ENCODE results near the gene PROB1.

PROB1 gene

GRCh38 chr5:139418793-139419192 is 23.9 kb upstream of the PROB1 start:
- no peak overlapping the region for H3K27ac ChIP-seq
- TF ChIP-seq CTCF (conservative IDR thresholded peaks at IDR 0.05): no peak

GRCh38 chr5:139417214-139417613 is 22.3 kb upstream of the PROB1 start:
- no peak overlapping the region for H3K27ac ChIP-seq
- no peak for TF ChIP-seq CTCF (conservative IDR thresholded peaks at IDR 0.05)

- no peak overlapping the region for H3K27ac ChIP-seq
- no peak for TF ChIP-seq CTCF (conservative IDR thresholded peaks at IDR 0.05)
Observed at GRCh38 chr5:139416651-139417050, 21.7 kb upstream of the PROB1 start.

GRCh38 chr5:139415869-139416268 is 21.0 kb upstream of the PROB1 start:
- no peak for TF ChIP-seq CTCF (conservative IDR thresholded peaks at IDR 0.05)
- H3K27ac ChIP-seq: no peak overlapping the region

GRCh38 chr5:139415221-139415861 is 20.4 kb upstream of the PROB1 start:
- TF ChIP-seq CTCF (conservative IDR thresholded peaks at IDR 0.05): no peak
- no peak overlapping the region for H3K27ac ChIP-seq

GRCh38 chr5:139414581-139415130 is 19.8 kb upstream of the PROB1 start:
- no peak overlapping the region for H3K27ac ChIP-seq
- TF ChIP-seq CTCF (conservative IDR thresholded peaks at IDR 0.05): no peak

- H3K27ac ChIP-seq: no peak overlapping the region
Observed at GRCh38 chr5:139413963-139414362, 19.1 kb upstream of the PROB1 start.

More at GRCh38 chr5:139413963-139414362, 19.1 kb upstream of the PROB1 start:
- TF ChIP-seq CTCF (conservative IDR thresholded peaks at IDR 0.05): no peak

All from VCaP (cell line).